Upper lobe of left lung (tissue), 6 donors: ENCODE data around the gene DHRS12. TPM values are rescaled to one million over a fixed set of nuclear protein-coding genes. Genes with fewer than 3 reads are reported as not detected.

ENCODE experiments used
- ATAC-seq, 2 donors: fragments of 200-7000 bp; cut with Tn5 transposase; one replicate each; pipeline ENCODE4 v1.9.1; 2022; ENCODE audit warnings: mild to moderate bottlenecking in 2 of 2, moderate library complexity in 2 of 2; ENCODE audit not compliant: low FRiP score in 2 of 2
- DNase-seq, 2 donors: peaks; one replicate each; pipeline ENCODE4 v3.0.0-alpha.2; 2019 to 2020
- H3K27ac ChIP-seq, 4 donors: fragments of 200-600 bp; sonication (generic); one replicate each; pipeline ENCODE4 v1.5.1; 2016 to 2019
- H3K27me3 ChIP-seq, 4 donors: fragments of 200-600 bp; sonication (generic); one replicate each; pipeline ENCODE4 v1.5.1; 2017 to 2019
- H3K36me3 ChIP-seq, 4 donors: fragments of 200-600 bp; sonication (generic); one replicate each; pipeline ENCODE4 v1.5.1; 2016 to 2019
- H3K4me1 ChIP-seq, 4 donors: fragments of 200-600 bp; sonication (generic); one replicate each; pipeline ENCODE4 v1.5.1; 2018 to 2019
- H3K4me3 ChIP-seq, 4 donors: fragments of 200-600 bp; sonication (generic); one replicate each; pipeline ENCODE4 v1.5.1; 2017 to 2019; ENCODE audit warnings: mild to moderate bottlenecking in 2 of 4, moderate library complexity in 1 of 4
- H3K9me3 ChIP-seq, 4 donors: fragments of 200-600 bp; sonication (generic); one replicate each; pipeline ENCODE4 v1.5.1; 2018 to 2019
- CTCF ChIP-seq, 6 experiments: fragments of 450-650 bp in 4 of 6; fragments of 200-600 bp in 2 of 6; sonication (generic) in 2 of 6; IDR thresholded peaks; one replicate each; pipeline ENCODE4 v1.5.1; 2016 to 2019; ENCODE audit warnings: antibody characterized with exemption in 6 of 6
- EP300 ChIP-seq, 4 donors: sonication (generic); formaldehyde crosslinking; IDR thresholded peaks; one replicate each; pipeline ENCODE4 v1.5.1; 2017; ENCODE audit warnings: antibody characterized with exemption in 4 of 4, control low read depth in 2 of 4
- POLR2A ChIP-seq, 4 donors: fragments of 450-650 bp; IDR thresholded peaks; one replicate each; pipeline ENCODE4 v1.5.1; 2016 to 2017; ENCODE audit warnings: antibody characterized with exemption in 4 of 4, mild to moderate bottlenecking in 2 of 4
- POLR2AphosphoS5 ChIP-seq, 2 donors: sonication (generic); formaldehyde crosslinking; IDR thresholded peaks; one replicate each; pipeline ENCODE4 v1.5.1; 2017; ENCODE audit warnings: antibody characterized with exemption in 2 of 2
- WGBS, 2 donors: methylation state at CpG; one replicate each; pipeline ENCODE4 v1.1.5; 2017 to 2018; 5-methylcytosine and 5-hydroxymethylcytosine counted together
- total RNA-seq, 6 donors: library from RNA; depleted of rRNA in 4 of 6; stranded (reverse); fragments of >200 nt in 4 of 6; gene quantifications; one replicate each; pipeline versions ENCODE4 v1.1.0 to v1.2.1, GENCODE V29; 2016 to 2021
- donor health status: DM: no; HTN: no; CAD: no; lungs with moderate emphysema.
- donor health status: DM: no; HTN: yes; CAD: no; lungs with severe emphysema.

The DHRS12 gene
- total RNA-seq, 6 donors from 2014 or later = 11.7 to 19.1 (median 17.6) TPM

GRCh38 chr13:51815848-51816247 is 11.9 kb upstream of the DHRS12 start:
- Histone ChIP-seq H3K27ac (no peak overlapping the region), H3K4me1 (peaks cover 4 to 14% (median 9%) of the 10 kb centered on the region in 4 donors), H3K36me3 (no peaks in the 10 kb centered on the region), H3K4me3 (peak overlapping the region in 2 of 4 donors; percentile 21 to 22), H3K27me3 (no peaks in the 10 kb centered on the region), H3K9me3 (no peaks in the 10 kb centered on the region)
- 69 to 72% methylated on average over 9 to 11 of the region's 11 CpGs for WGBS, 2 donors
- TF ChIP-seq EP300 (IDR thresholded peaks at IDR 0.05) = no peak
- TF ChIP-seq POLR2AphosphoS5 (IDR thresholded peaks at IDR 0.05) = no peak
- no peak for TF ChIP-seq CTCF (IDR thresholded peaks at IDR 0.05)
- TF ChIP-seq POLR2A (IDR thresholded peaks at IDR 0.05) = no peak
- ATAC-seq = no peak
- peak in 1 of 2 donors; percentile 62 for DNase-seq

GRCh38 chr13:51814825-51815650 is 11.1 kb upstream of the DHRS12 start:
- ATAC-seq (peak; percentile 74 to 82), DNase-seq (peak in 1 of 2 donors; percentile 62)
- WGBS, 2 donors = 25 to 26% methylated on average over 13 of the region's 13 CpGs
- Histone ChIP-seq H3K36me3 (no peaks in the 10 kb centered on the region), H3K4me1 (peaks cover 4 to 14% (median 9%) of the 10 kb centered on the region in 4 donors), H3K4me3 (peak overlapping the region in 3 of 4 donors; percentile 10 to 22 (median 21)), H3K27ac (peak overlapping the region in 2 of 4 donors; percentile 16 to 50), H3K9me3 (no peaks in the 10 kb centered on the region), H3K27me3 (no peaks in the 10 kb centered on the region)
- TF ChIP-seq EP300 (IDR thresholded peaks at IDR 0.05) (no peak), CTCF (IDR thresholded peaks at IDR 0.05) (peak; percentile 69 to 85 (median 82))

GRCh38 chr13:51814071-51814470 is 10.1 kb upstream of the DHRS12 start:
- Histone ChIP-seq H3K4me3 (no peak overlapping the region), H3K9me3 (no peaks in the 10 kb centered on the region), H3K4me1 (peaks cover 4 to 14% (median 6%) of the 10 kb centered on the region in 4 donors), H3K27me3 (no peaks in the 10 kb centered on the region), H3K27ac (no peak overlapping the region), H3K36me3 (no peaks in the 10 kb centered on the region)
- no peak for TF ChIP-seq CTCF (IDR thresholded peaks at IDR 0.05)
- TF ChIP-seq EP300 (IDR thresholded peaks at IDR 0.05) = no peak
- TF ChIP-seq POLR2A (IDR thresholded peaks at IDR 0.05) = no peak
- 100% methylated on average over 2 of the region's 2 CpGs for WGBS, 2 donors
- no peak for DNase-seq
- no peak for ATAC-seq

- H3K9me3 ChIP-seq = no peaks in the 10 kb centered on the region
- H3K27ac ChIP-seq = peak overlapping the region in 3 of 4 donors; percentile 12 to 20 (median 16)
- ATAC-seq (peak in 1 of 2 donors; percentile 34), DNase-seq (no peak)
- peak in 1 of 2 donors; percentile 33 for TF ChIP-seq POLR2AphosphoS5 (IDR thresholded peaks at IDR 0.05)
- TF ChIP-seq CTCF (IDR thresholded peaks at IDR 0.05) = no peak
- TF ChIP-seq POLR2A (IDR thresholded peaks at IDR 0.05) = no peak
- TF ChIP-seq EP300 (IDR thresholded peaks at IDR 0.05) = no peak
- H3K4me3 ChIP-seq = no peak overlapping the region
- no peaks in the 10 kb centered on the region for H3K27me3 ChIP-seq
- H3K4me1 ChIP-seq = peaks cover 4 to 14% (median 5%) of the 10 kb centered on the region in 4 donors
- H3K36me3 ChIP-seq = no peaks in the 10 kb centered on the region
- WGBS, 2 donors = 40 to 50% methylated on average over 4 of the region's 4 CpGs
Observed at GRCh38 chr13:51811920-51812451, 8.0 kb upstream of the DHRS12 start.
